IPS-18a (cell line): ENCODE data around the gene RAC3.

Experiments used
- H3K27ac ChIP-seq: one replicate; pipeline ENCODE4 v1.5.1; 2013; ENCODE audit warnings: low read length
- H3K27me3 ChIP-seq: one replicate; pipeline ENCODE4 v1.6.1; 2013; ENCODE audit warnings: mild to moderate bottlenecking, low read length; ENCODE audit not compliant: control insufficient read depth, insufficient read depth
- H3K36me3 ChIP-seq: one replicate; pipeline ENCODE4 v1.6.1; 2013; ENCODE audit warnings: low read depth, low read length; ENCODE audit not compliant: control insufficient read depth
- H3K4me1 ChIP-seq: one replicate; pipeline ENCODE4 v1.6.1; 2013; ENCODE audit warnings: low read depth, low read length; ENCODE audit not compliant: control insufficient read depth
- H3K4me3 ChIP-seq: one replicate; pipeline ENCODE4 v1.5.1; 2013; ENCODE audit warnings: low read length
- H3K9ac ChIP-seq: one replicate; pipeline ENCODE4 v1.6.1; 2013; ENCODE audit warnings: mild to moderate bottlenecking, low read length, moderate library complexity
- H3K9me3 ChIP-seq: one replicate; pipeline ENCODE4 v1.6.1; 2013; ENCODE audit warnings: low read depth, low read length; ENCODE audit not compliant: control insufficient read depth

Gene RAC3

DNA sequence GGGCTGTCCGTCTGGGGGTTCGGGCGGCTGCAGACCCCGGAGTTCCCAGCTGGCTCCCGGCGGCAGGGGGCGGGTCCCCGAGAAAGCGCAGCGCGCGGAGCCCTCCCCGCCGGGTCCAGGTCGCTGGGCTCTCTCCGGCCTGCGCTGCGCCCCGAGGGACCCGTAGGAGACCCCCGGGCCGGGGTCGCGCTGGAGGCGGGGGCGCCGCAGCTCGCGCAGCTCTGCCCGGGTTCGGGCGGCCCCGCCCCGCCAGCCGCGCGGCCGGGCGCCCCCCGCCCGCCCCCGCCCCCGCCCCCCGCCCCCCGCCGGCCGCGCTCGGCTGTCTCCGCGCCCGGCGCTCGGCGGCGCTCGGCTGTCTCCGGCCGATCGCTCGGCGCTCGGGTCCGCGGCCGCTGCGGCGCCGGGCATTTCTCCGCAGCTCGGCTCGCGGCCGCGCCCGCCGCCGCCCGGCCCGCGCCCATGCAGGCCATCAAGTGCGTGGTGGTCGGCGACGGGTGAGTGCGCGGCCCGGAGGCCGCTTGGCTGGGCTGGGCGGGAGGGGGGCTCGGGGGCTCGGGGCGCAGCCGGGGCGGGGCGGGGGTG is at the start of gene RAC3:
TSS of gene RAC3 (plus strand) at position 376 of the 582 bp plus-strand sequence. CDS start at position 460, 84 bp downstream.
- H3K9me3 ChIP-seq = no peaks in the 10 kb centered on the region
- no peak within 1 kb of the TSS for H3K27ac ChIP-seq
- H3K27me3 ChIP-seq = no peaks in the 10 kb centered on the region
- peak within 1 kb of the TSS; percentile 61 for H3K4me3 ChIP-seq
- no peaks in the 10 kb centered on the region for H3K4me1 ChIP-seq
- H3K9ac ChIP-seq = peak within 1 kb of the TSS; percentile 48
- no peaks in the 10 kb centered on the region for H3K36me3 ChIP-seq

DNA sequence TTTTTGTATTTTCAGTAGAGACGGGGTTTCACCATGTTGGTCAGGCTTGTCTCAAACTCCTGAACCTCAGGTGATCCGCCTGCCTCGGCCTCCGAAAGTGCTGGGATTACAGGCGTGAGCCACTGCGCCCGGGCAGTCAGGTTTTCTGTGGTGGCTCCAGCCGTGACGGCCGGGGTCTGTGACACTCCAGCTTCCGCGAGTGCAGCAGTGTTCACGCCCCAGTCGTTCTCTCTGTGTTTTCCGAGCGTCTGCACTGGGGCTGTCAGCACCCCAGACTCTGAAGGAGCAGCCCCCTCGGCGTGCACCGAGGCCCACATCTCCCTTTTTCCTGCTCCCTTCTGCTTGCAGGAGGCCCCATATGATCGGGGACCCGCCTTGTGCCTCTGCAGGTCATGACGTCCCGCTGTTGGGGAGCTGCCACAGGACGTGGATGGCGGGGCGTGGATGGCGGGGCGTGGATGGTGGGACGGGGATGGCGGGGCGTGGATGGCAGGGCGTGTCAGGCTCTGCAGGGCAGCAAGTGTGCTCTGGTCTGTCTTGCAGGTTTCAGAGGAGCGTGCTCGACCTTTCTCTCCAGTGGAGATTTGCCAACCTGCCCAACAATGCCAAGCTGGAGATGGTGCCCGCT is 48.4 kb upstream of the RAC3 start:
- Histone ChIP-seq H3K27me3 (no peaks in the 10 kb centered on the region), H3K4me1 (no peaks in the 10 kb centered on the region), H3K36me3 (peaks cover 24% of the 10 kb centered on the region)

DNA sequence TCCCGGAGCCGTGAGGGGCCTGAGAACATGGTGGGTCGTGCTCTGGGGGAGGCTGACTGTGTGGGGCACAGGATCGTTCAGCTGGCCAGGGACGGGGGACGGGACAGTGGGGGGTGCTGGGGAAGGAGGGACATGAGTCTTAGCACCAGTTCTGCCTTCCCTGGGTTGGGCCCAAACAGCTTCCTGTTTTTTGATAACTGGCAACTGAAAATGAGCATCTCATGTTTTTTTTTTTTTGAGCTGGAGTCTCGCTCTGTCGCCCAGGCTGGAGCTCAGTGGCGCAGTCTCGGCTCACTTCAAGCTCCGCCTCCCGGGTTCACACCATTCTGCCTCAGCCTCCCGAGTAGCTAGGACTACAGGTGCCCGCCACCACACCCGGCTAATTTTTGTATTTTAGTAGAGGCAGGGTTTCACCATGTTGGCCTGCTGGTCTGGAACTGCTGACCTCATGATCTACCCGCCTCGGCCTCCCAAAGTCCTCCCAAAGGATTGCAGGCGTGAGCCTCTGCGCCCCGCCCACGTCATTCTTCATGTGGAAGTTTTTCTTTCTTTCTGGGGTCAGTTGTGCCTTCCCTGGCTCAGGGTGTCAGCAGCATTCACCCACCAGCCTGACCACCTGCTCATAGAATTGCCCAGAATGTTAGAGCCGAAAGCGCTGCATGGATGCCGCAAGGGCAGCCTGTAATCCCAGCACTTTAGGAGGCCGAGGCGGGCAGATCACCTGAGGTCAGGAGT is 47.7 kb upstream of the RAC3 start:
- no peaks in the 10 kb centered on the region for H3K9me3 ChIP-seq
- no peaks in the 10 kb centered on the region for H3K4me1 ChIP-seq
- no peak overlapping the region for H3K4me3 ChIP-seq
- no peak overlapping the region for H3K9ac ChIP-seq
- peaks cover 24% of the 10 kb centered on the region for H3K36me3 ChIP-seq
- H3K27me3 ChIP-seq = no peaks in the 10 kb centered on the region
- H3K27ac ChIP-seq = no peak overlapping the region

More for the DNA sequence above, 48.4 kb upstream of the RAC3 start:
- Histone ChIP-seq H3K4me3 (no peak overlapping the region), H3K9me3 (no peaks in the 10 kb centered on the region), H3K9ac (no peak overlapping the region), H3K27ac (no peak overlapping the region)

DNA sequence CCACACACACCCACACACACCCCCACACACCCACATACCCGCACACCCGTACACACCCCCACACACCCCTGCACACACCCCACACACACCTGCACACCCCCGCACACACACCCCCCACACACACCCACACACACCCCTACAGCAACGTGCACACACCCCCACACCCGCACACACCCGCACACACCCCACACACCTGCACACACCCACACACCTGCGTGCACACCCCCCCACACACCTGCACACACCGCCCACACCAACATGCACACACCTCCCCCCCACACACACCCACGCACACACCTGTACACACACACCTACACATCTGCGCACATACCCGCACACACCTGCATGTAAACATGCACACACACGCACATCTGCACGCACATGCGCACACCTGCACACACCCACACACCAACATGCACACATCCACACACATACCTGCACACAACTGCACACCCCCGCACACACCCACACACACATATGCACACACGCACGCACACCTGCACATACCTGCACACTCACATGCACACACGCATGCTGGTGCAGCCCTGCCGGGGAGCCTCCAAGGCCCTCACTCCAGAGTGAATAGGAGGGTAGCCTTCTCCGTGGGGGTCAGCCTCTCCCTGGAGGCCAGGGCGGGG is 46.6 kb upstream of the RAC3 start:
- no peaks in the 10 kb centered on the region for H3K27me3 ChIP-seq
- H3K4me1 ChIP-seq = no peaks in the 10 kb centered on the region
- no peak overlapping the region for H3K27ac ChIP-seq
- no peak overlapping the region for H3K9ac ChIP-seq
- no peak overlapping the region for H3K4me3 ChIP-seq
- no peaks in the 10 kb centered on the region for H3K9me3 ChIP-seq
- H3K36me3 ChIP-seq = peaks cover 18% of the 10 kb centered on the region

DNA sequence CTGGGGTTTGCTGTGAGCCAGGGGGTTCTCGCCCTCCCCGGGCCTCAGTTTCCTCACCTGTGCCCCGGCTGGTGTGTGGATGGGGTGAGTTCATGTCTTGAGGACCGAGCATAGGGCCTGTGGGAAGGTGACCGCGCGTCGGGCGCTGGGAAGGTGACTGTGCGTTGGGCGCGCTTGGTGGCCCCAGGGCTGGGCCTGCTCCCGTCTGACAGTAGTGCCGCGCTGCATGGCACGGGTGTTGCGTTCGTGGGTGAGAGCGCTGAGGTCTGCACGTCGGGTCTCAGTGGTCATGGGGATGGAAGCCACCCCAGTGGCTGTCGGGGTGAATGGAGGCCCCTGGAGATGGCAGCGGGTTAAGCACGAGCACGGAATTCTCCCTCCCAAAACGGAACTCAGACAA is 44.9 kb upstream of the RAC3 start:
- peaks cover 14% of the 10 kb centered on the region for H3K36me3 ChIP-seq
- peaks cover 4% of the 10 kb centered on the region for H3K4me1 ChIP-seq
- no peak overlapping the region for H3K27ac ChIP-seq
- no peaks in the 10 kb centered on the region for H3K9me3 ChIP-seq
- no peaks in the 10 kb centered on the region for H3K27me3 ChIP-seq
- no peak overlapping the region for H3K4me3 ChIP-seq
- H3K9ac ChIP-seq = no peak overlapping the region

DNA sequence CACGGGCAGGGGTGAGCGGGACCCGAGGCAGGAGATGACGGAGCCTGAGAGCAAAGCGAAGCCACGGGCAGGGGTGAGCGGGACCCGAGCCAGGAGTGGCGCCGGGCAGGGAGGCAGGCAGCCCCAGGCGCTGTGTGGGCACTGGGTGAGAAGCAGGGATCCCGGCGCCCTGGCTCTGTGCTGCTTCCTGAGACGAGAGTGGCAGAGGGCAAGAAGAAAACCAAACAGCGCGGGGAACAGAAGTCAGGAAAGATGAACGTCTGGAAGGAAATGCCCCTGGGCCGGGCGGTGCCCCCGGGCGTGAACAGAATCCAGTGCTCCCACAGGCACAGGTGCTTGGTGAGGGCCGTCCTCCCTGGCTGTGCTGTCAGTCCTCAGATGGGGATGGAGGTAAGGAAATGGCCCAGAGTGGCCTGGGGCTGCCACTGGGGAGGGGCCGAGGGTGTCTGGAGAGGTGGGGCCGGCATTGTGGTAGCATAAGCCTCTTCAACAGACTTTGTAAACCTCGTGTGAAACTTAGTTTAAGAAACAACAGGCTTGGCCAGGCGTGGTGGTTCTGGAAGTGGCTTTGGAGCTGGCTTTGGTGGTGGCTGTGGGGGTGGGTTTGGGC is 44.2 kb upstream of the RAC3 start:
- no peak overlapping the region for H3K9ac ChIP-seq
- no peaks in the 10 kb centered on the region for H3K27me3 ChIP-seq
- no peaks in the 10 kb centered on the region for H3K9me3 ChIP-seq
- no peak overlapping the region for H3K27ac ChIP-seq
- no peak overlapping the region for H3K4me3 ChIP-seq
- H3K4me1 ChIP-seq = peaks cover 9% of the 10 kb centered on the region
- peaks cover 14% of the 10 kb centered on the region for H3K36me3 ChIP-seq

DNA sequence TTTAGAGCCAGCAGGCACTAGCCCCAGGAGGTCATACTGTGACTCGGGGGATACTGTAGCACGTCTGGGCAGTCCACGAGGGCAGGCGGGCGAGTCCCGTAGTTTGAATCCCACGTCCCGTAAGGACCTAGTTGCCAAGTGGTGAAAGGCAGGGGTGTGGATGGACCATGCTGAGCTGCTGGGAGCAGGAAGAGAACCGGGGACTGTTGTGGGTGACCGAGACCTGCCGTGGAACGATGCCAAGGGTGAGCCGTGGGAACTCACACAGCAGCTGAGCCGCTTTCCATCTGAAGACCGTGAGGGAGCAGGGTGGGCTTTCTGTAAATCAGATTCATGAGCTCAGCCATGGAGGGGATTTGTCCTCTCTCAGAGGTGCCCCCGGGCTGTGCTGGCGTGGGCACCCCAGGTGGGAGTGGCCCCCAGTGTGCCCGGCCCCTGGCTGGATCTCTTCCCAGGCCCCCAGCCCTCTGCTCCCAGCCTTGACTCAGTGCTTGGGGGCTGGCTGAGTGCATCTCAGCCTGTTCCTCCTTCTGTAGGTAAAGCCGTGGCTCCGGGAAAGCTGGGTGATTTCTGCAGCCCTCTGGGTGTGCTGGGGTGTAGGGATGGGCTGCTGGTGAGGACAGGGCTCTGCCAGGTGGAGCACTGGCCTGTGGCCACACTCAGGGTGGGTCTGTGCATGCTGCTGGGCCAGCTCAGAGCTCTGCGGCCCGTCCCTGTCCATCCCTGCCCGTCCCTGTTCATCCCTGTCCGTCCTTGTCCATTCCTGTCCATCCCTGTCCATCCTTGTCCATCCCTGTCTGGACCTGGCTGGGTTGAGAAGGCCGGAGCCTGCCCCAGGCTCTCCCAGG is 40.4 kb upstream of the RAC3 start:
- Histone ChIP-seq H3K36me3 (no peaks in the 10 kb centered on the region), H3K27me3 (no peaks in the 10 kb centered on the region), H3K9me3 (no peaks in the 10 kb centered on the region), H3K9ac (no peak overlapping the region), H3K4me3 (no peak overlapping the region), H3K4me1 (peaks cover 20% of the 10 kb centered on the region), H3K27ac (no peak overlapping the region)

DNA sequence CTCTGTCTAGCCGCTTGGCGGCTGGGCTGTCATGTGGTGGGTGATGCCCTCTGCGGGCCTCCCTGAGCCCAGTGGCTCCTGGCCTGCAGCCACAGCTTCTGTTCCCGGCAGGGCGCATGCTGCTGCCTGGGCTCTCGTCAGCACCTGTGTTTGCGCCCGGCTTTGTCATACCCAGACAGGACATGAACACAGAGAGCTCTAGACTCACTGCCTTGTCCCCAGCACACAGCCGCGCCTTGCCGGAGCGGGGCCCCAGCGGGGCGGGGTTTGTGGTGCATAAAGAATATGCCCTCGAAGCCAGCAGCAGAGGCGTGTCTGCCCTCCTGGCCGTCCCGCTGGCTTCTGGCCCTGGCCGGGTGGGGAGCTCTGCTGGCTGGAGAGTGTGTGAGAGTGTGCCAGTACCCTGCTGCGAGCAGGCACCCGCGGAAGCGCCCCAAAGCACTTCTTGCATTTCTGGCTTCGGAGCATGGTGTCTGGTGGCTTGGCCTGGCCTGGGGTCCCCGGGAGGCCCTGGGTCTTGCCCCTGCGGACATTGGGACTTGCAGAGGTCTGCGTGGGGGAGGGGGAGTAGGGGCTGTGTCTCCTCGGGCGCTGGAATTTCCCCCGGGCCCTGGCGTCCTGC is 39.7 kb upstream of the RAC3 start:
- no peaks in the 10 kb centered on the region for H3K9me3 ChIP-seq
- no peak overlapping the region for H3K4me3 ChIP-seq
- no peaks in the 10 kb centered on the region for H3K36me3 ChIP-seq
- H3K4me1 ChIP-seq = peaks cover 20% of the 10 kb centered on the region
- no peaks in the 10 kb centered on the region for H3K27me3 ChIP-seq
- no peak overlapping the region for H3K27ac ChIP-seq
- H3K9ac ChIP-seq = no peak overlapping the region

DNA sequence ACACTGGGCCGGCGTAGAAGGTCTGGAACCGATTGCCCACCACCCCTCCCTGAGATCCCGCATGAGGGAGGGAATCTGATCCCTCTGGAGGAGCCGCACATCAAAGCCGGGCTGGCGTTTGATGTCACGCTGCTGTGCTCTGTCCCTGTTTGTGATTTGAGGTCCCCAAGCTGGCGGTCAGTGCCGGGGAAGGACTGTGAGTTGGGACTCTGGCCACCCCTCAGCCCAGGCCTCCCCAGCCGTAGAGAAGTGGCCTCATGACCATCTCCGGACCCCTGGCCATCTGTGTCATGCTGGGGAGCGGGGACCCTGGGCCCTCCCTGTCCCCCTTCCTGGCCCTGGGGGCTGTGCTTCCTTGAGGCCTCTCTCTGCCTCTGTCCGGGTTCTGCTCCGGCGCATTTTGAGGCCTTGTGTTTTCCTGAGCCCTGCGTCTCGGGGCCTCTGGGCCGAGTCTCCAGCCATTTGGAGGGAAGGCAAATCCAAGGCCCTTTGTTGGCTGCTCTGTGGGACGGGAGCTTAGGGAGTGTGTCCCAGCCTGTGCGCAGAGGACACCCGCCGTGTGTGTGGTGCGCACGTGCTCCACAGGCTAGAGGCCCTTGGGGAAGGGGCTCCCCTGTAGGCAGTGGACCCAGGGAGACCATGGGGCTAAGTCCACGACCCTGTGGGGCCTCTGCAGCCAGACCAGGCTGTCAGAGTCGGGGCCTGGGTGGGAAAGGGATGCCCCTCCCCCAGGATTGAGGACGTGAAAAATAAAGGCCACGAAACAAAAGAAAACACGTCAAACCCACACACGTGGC is 39.0 kb upstream of the RAC3 start:
- H3K27me3 ChIP-seq = no peaks in the 10 kb centered on the region
- peaks cover 20% of the 10 kb centered on the region for H3K4me1 ChIP-seq
- no peaks in the 10 kb centered on the region for H3K9me3 ChIP-seq
- no peaks in the 10 kb centered on the region for H3K36me3 ChIP-seq
- H3K4me3 ChIP-seq = no peak overlapping the region
- H3K9ac ChIP-seq = no peak overlapping the region
- H3K27ac ChIP-seq = no peak overlapping the region
